ENCODE measurements around the gene S100A9.

GRCh38 chr1:153392822-153393221 is 35.2 kb downstream of the S100A9 start:
- TF ChIP-seq POLR2AphosphoS5 (IDR thresholded peaks at IDR 0.05; ENCODE audit: low read depth, low read length): no peak
- TF ChIP-seq TAF1 (IDR thresholded peaks at IDR 0.05; ENCODE audit: borderline replicate concordance, low read depth, low read length): no peak
- no peak for TF ChIP-seq POLR2A (IDR thresholded peaks at IDR 0.05; ENCODE audit: low read depth, low read length)
